Peyer's patch (tissue), 4 donors: Measurements from ENCODE around the gene SH3GL1. TPM values are rescaled to one million over a fixed set of nuclear protein-coding genes. Genes with fewer than 3 reads are reported as not detected.

Source experiments
- DNase-seq, 3 donors: peaks; one replicate each; pipeline ENCODE4 v3.0.0-alpha.2; 2017 to 2019
- H3K27ac ChIP-seq, 4 donors: fragments of 200-600 bp; sonication (generic); one replicate each; pipeline ENCODE4 v1.5.1; 2016 to 2019
- H3K27me3 ChIP-seq, 2 donors: fragments of 200-600 bp; sonication (generic); one replicate each; pipeline ENCODE4 v1.5.1; 2019
- H3K36me3 ChIP-seq, 3 donors: fragments of 200-600 bp; sonication (generic); one replicate each; pipeline ENCODE4 v1.5.1; 2016 to 2019
- H3K4me1 ChIP-seq, 4 donors: fragments of 200-600 bp; sonication (generic); one replicate each; pipeline ENCODE4 v1.5.1; 2016 to 2019
- H3K4me3 ChIP-seq, 4 donors: fragments of 200-600 bp; sonication (generic); 1 replicate in 3 of 4; 2 replicates in 1 of 4; pipeline ENCODE4 v1.5.1; 2016 to 2019; ENCODE audit warnings: mild to moderate bottlenecking in 1 of 4
- H3K9me3 ChIP-seq, 4 donors: fragments of 200-600 bp; sonication (generic); one replicate each; pipeline ENCODE4 v1.5.1; 2016 to 2019; ENCODE audit warnings: mild to moderate bottlenecking in 1 of 4
- CTCF ChIP-seq, 6 experiments: fragments of 450-650 bp in 4 of 6; fragments of 200-600 bp in 2 of 6; sonication (generic) in 1 of 6; IDR thresholded peaks; one replicate each; pipeline ENCODE4 v1.5.1; 2017 to 2019; ENCODE audit warnings: antibody characterized with exemption in 6 of 6, mild to moderate bottlenecking in 3 of 6, moderate library complexity in 1 of 6
- POLR2A ChIP-seq, 2 donors: fragments of 450-650 bp; IDR thresholded peaks; one replicate each; pipeline ENCODE4 v1.5.1; 2017; ENCODE audit warnings: antibody characterized with exemption in 2 of 2, mild to moderate bottlenecking in 2 of 2, moderate library complexity in 2 of 2
- total RNA-seq, 4 donors: library from RNA; depleted of rRNA; stranded (reverse); fragments of >200 nt; gene quantifications; one replicate each; pipeline ENCODE4 v1.1.0, GENCODE V29; 2016

Gene SH3GL1
- total RNA-seq, 4 donors from 2014 or later: 69.3 to 102 (median 73.9) TPM

- no peaks in the 10 kb centered on the region for H3K9me3 ChIP-seq
- no peak overlapping the region for H3K4me3 ChIP-seq
- no peaks in the 10 kb centered on the region for H3K27me3 ChIP-seq
- no peak overlapping the region for H3K27ac ChIP-seq
- no peak for DNase-seq
- TF ChIP-seq CTCF (IDR thresholded peaks at IDR 0.05) (no peak), POLR2A (IDR thresholded peaks at IDR 0.05) (no peak)
- no peaks in the 10 kb centered on the region for H3K4me1 ChIP-seq
- no peaks in the 10 kb centered on the region for H3K36me3 ChIP-seq
Measured at GRCh38 chr19:4416268-4416667, 15.9 kb upstream of the SH3GL1 start.

GRCh38 chr19:4415352-4415751, 15.0 kb upstream of the SH3GL1 start:
- H3K27me3 ChIP-seq: no peaks in the 10 kb centered on the region
- H3K9me3 ChIP-seq: no peaks in the 10 kb centered on the region
- DNase-seq: no peak
- no peaks in the 10 kb centered on the region for H3K36me3 ChIP-seq
- no peaks in the 10 kb centered on the region for H3K4me1 ChIP-seq
- H3K4me3 ChIP-seq: no peak overlapping the region
- H3K27ac ChIP-seq: no peak overlapping the region
- TF ChIP-seq CTCF (IDR thresholded peaks at IDR 0.05): no peak
- no peak for TF ChIP-seq POLR2A (IDR thresholded peaks at IDR 0.05)

GRCh38 chr19:4414800-4415321, 14.5 kb upstream of the SH3GL1 start:
- no peaks in the 10 kb centered on the region for H3K9me3 ChIP-seq
- TF ChIP-seq POLR2A (IDR thresholded peaks at IDR 0.05) (no peak), CTCF (IDR thresholded peaks at IDR 0.05) (no peak)
- DNase-seq: no peak
- H3K4me1 ChIP-seq: no peaks in the 10 kb centered on the region
- no peak overlapping the region for H3K27ac ChIP-seq
- no peak overlapping the region for H3K4me3 ChIP-seq
- peaks cover 0 to 3% (median 0%) of the 10 kb centered on the region in 3 donors for H3K36me3 ChIP-seq
- no peaks in the 10 kb centered on the region for H3K27me3 ChIP-seq

- H3K4me1 ChIP-seq: no peaks in the 10 kb centered on the region
- TF ChIP-seq CTCF (IDR thresholded peaks at IDR 0.05): no peak
- no peak overlapping the region for H3K4me3 ChIP-seq
- H3K36me3 ChIP-seq: peaks cover 0 to 4% (median 0%) of the 10 kb centered on the region in 3 donors
- no peaks in the 10 kb centered on the region for H3K9me3 ChIP-seq
- H3K27me3 ChIP-seq: no peaks in the 10 kb centered on the region
- no peak overlapping the region for H3K27ac ChIP-seq
- DNase-seq: no peak
Measured at GRCh38 chr19:4414144-4414799, 13.9 kb upstream of the SH3GL1 start.

- TF ChIP-seq CTCF (IDR thresholded peaks at IDR 0.05) (no peak), POLR2A (IDR thresholded peaks at IDR 0.05) (no peak)
- no peak overlapping the region for H3K27ac ChIP-seq
- H3K4me3 ChIP-seq: no peak overlapping the region
- H3K9me3 ChIP-seq: no peaks in the 10 kb centered on the region
- H3K27me3 ChIP-seq: no peaks in the 10 kb centered on the region
- no peak for DNase-seq
- no peaks in the 10 kb centered on the region for H3K4me1 ChIP-seq
- H3K36me3 ChIP-seq: peaks cover 0 to 4% (median 0%) of the 10 kb centered on the region in 3 donors
Measured at GRCh38 chr19:4413588-4413987, 13.2 kb upstream of the SH3GL1 start.
